ENCODE measurements around the gene RIPOR3.

Gene RIPOR3

GRCh38 chr20:50690650-50691572 lies at the start of gene RIPOR3:
TSS of gene RIPOR3 (minus strand) at chr20:50691542. CDS start at chr20:50691128, 414 bp downstream.
- no peak for ATAC-seq

GRCh38 chr20:50737352-50737751 lies 46.0 kb upstream of the RIPOR3 start:
- ATAC-seq: no peak

GRCh38 chr20:50735813-50736212 lies 44.5 kb upstream of the RIPOR3 start:
- no peak for ATAC-seq

GRCh38 chr20:50734730-50735679 lies 43.7 kb upstream of the RIPOR3 start:
- ATAC-seq: no peak

GRCh38 chr20:50733644-50734349 lies 42.5 kb upstream of the RIPOR3 start:
- no peak for ATAC-seq

GRCh38 chr20:50731930-50732690 lies 40.8 kb upstream of the RIPOR3 start:
- ATAC-seq: no peak

- ATAC-seq: peak; percentile 89 to 93
Measured at GRCh38 chr20:50731055-50731929, 40.0 kb upstream of the RIPOR3 start, which contains the start of gene PARD6B. TSS of gene PARD6B (plus strand) at chr20:50731580. CDS start at chr20:50731787, 207 bp downstream.

- ATAC-seq: no peak
Measured at GRCh38 chr20:50730765-50731054, 39.4 kb upstream of the RIPOR3 start.

- no peak for ATAC-seq
Measured at GRCh38 chr20:50729901-50730764, 38.8 kb upstream of the RIPOR3 start.

- no peak for ATAC-seq
Measured at GRCh38 chr20:50728981-50729874, 37.9 kb upstream of the RIPOR3 start.

- ATAC-seq: no peak
Measured at GRCh38 chr20:50728486-50728980, 37.2 kb upstream of the RIPOR3 start.

- no peak for ATAC-seq
Measured at GRCh38 chr20:50727792-50728485, 36.6 kb upstream of the RIPOR3 start.

GRCh38 chr20:50726955-50727791 lies 35.8 kb upstream of the RIPOR3 start:
- ATAC-seq: no peak

- ATAC-seq: no peak
Measured at GRCh38 chr20:50725724-50726005, 34.3 kb upstream of the RIPOR3 start.

GRCh38 chr20:50724851-50725723 lies 33.7 kb upstream of the RIPOR3 start:
- peak; percentile 97 to 99 for ATAC-seq

GRCh38 chr20:50724112-50724725 lies 32.9 kb upstream of the RIPOR3 start:
- ATAC-seq: no peak
